ENCODE measurements around the gene EDNRA.

Gene EDNRA

GRCh38 chr4:147516133-147516532 is 35.2 kb downstream of the EDNRA start:
- no peak overlapping the region for H3K4me2 ChIP-seq (ENCODE audit: low read length)
- no peaks in the 10 kb centered on the region for H4K20me1 ChIP-seq (ENCODE audit: insufficient read depth, low read length)

GRCh38 chr4:147518086-147518485 is 37.2 kb downstream of the EDNRA start:
- Histone ChIP-seq H3K4me1 (ENCODE audit: insufficient read depth, low read length, severe bottlenecking) (no peaks in the 10 kb centered on the region), H3K4me2 (ENCODE audit: low read length) (no peak overlapping the region), H3K27me3 (ENCODE audit: insufficient read depth, low read length) (no peaks in the 10 kb centered on the region), H2AFZ (ENCODE audit: low read length) (no peak overlapping the region), H3K79me2 (ENCODE audit: insufficient read depth, low read length) (no peaks in the 10 kb centered on the region), H3K9ac (ENCODE audit: low read length) (no peak overlapping the region), H3K9me2 (ENCODE audit: low read depth, low read length) (no peaks in the 10 kb centered on the region), H3K4me3 (ENCODE audit: low read depth, low read length, poor library complexity, severe bottlenecking) (no peak overlapping the region), H3K36me3 (ENCODE audit: insufficient read depth, low read length) (no peaks in the 10 kb centered on the region), H4K20me1 (ENCODE audit: insufficient read depth, low read length) (no peaks in the 10 kb centered on the region), H3F3A (ENCODE audit: insufficient read depth, low read length) (no peaks in the 10 kb centered on the region), H3K9me3 (ENCODE audit: low read length) (no peaks in the 10 kb centered on the region), H3K27ac (ENCODE audit: low read depth, low read length, poor library complexity, severe bottlenecking) (no peak overlapping the region)
- TF ChIP-seq CTCF (IDR thresholded peaks at IDR 0.05; ENCODE audit: low read length) (no peak), EZH2 (IDR thresholded peaks at IDR 0.05; ENCODE audit: borderline replicate concordance, low read length) (no peak)

More at GRCh38 chr4:147516133-147516532, 35.2 kb downstream of the EDNRA start:
- H3K9me2 ChIP-seq (ENCODE audit: low read depth, low read length), result no peaks in the 10 kb centered on the region
- no peak overlapping the region for H3K4me3 ChIP-seq (ENCODE audit: low read depth, low read length, poor library complexity, severe bottlenecking)
- H3K27me3 ChIP-seq (ENCODE audit: insufficient read depth, low read length), result no peaks in the 10 kb centered on the region
- TF ChIP-seq EZH2 (IDR thresholded peaks at IDR 0.05; ENCODE audit: borderline replicate concordance, low read length), result no peak
- TF ChIP-seq CTCF (IDR thresholded peaks at IDR 0.05; ENCODE audit: low read length), result no peak
- H3K4me1 ChIP-seq (ENCODE audit: insufficient read depth, low read length, severe bottlenecking), result no peaks in the 10 kb centered on the region
- H2AFZ ChIP-seq (ENCODE audit: low read length), result no peak overlapping the region
- no peaks in the 10 kb centered on the region for H3K36me3 ChIP-seq (ENCODE audit: insufficient read depth, low read length)
- no peaks in the 10 kb centered on the region for H3K79me2 ChIP-seq (ENCODE audit: insufficient read depth, low read length)
- no peak overlapping the region for H3K9ac ChIP-seq (ENCODE audit: low read length)
- H3K27ac ChIP-seq (ENCODE audit: low read depth, low read length, poor library complexity, severe bottlenecking), result no peak overlapping the region
- H3F3A ChIP-seq (ENCODE audit: insufficient read depth, low read length), result no peaks in the 10 kb centered on the region
- no peaks in the 10 kb centered on the region for H3K9me3 ChIP-seq (ENCODE audit: low read length)

- Histone ChIP-seq H3K4me1 (ENCODE audit: insufficient read depth, low read length, severe bottlenecking) (no peaks in the 10 kb centered on the region), H3K9ac (ENCODE audit: low read length) (no peak overlapping the region), H3K79me2 (ENCODE audit: insufficient read depth, low read length) (no peaks in the 10 kb centered on the region), H3K9me3 (ENCODE audit: low read length) (no peaks in the 10 kb centered on the region), H4K20me1 (ENCODE audit: insufficient read depth, low read length) (no peaks in the 10 kb centered on the region), H3K27me3 (ENCODE audit: insufficient read depth, low read length) (no peaks in the 10 kb centered on the region), H3K27ac (ENCODE audit: low read depth, low read length, poor library complexity, severe bottlenecking) (no peak overlapping the region), H3K9me2 (ENCODE audit: low read depth, low read length) (no peaks in the 10 kb centered on the region), H3K4me3 (ENCODE audit: low read depth, low read length, poor library complexity, severe bottlenecking) (no peak overlapping the region), H3K36me3 (ENCODE audit: insufficient read depth, low read length) (no peaks in the 10 kb centered on the region), H2AFZ (ENCODE audit: low read length) (no peak overlapping the region), H3F3A (ENCODE audit: insufficient read depth, low read length) (no peaks in the 10 kb centered on the region), H3K4me2 (ENCODE audit: low read length) (no peak overlapping the region)
- TF ChIP-seq CTCF (IDR thresholded peaks at IDR 0.05; ENCODE audit: low read length) (peak; percentile 91), EZH2 (IDR thresholded peaks at IDR 0.05; ENCODE audit: borderline replicate concordance, low read length) (no peak)
These were observed 38.2 kb downstream of the EDNRA start for GRCh38 chr4:147518846-147519767.

Data from OCI-LY1 (cell line).